GM18511 (cell line): Measurements from ENCODE around the gene SELE.
"Not testable (repeated sequence)": the region's sequence is repeated elsewhere in the genome, so short reads cannot be mapped to it uniquely, and the experiment has no call there.

Source experiments
- ATAC-seq: cut with Tn5 transposase; IDR thresholded peaks from one replicate; pipeline ENCODE4 v1.9.1; 2021; ENCODE audit warnings: mild to moderate bottlenecking, moderate library complexity; ENCODE audit not compliant: unreplicated experiment

Gene SELE

DNA sequence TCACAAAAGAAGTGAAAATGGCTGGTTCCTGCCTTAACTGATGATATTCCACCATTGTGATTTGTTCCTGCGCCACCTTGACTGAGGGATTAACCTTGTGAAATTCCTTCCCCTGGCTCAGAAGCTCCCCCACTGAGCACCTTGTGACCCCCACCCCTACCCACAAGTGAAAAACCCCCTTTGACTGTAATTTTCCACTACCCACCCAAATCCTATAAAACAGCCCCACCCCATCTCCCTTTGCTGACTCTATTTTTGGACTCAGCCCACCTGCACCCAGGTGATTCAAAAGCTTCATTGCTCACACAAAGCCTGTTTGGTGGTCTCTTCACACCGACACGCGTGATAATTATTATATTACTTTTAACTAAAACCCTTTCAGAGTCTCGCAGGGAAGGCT is 45.5 kb downstream of the SELE start:
- ATAC-seq = not testable (repeated sequence)

DNA sequence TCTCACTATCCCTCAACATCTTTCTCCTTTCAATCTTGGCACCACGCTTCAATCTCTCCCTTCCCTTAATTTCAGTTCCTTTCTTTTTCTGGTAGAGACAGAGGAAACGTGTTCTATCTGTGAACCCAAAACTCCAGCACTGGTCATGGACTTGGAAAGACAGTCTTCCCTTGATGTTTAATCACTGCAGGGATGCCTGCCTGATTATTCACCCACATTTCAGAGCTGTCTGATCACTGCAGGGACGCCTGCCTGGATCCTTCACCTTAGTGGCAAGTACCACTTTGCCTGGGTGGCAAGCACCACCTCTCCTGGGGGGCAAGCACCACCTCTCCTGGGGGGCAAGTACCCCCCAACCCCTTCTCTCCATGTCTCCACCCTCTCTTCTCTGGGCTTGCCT is 50.2 kb downstream of the SELE start:
- no peak for ATAC-seq

DNA sequence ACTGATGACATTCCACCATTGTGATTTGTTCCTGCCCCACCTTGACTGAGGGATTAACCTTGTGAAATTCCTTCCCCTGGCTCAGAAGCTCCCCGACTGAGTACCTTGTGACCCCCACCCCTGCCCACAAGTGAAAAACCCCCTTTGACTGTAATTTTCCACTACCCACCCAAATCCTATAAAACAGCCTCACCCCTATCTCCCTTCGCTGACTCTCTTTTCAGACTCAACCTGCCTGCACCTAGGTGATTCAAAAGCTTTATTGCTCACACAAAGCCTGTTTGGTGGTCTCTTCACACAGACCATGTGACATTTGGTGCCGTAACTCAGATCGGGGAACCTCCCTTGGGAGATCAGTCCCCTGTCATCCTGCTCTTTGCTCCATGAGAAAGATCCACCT is 50.7 kb downstream of the SELE start:
- not testable (repeated sequence) for ATAC-seq

DNA sequence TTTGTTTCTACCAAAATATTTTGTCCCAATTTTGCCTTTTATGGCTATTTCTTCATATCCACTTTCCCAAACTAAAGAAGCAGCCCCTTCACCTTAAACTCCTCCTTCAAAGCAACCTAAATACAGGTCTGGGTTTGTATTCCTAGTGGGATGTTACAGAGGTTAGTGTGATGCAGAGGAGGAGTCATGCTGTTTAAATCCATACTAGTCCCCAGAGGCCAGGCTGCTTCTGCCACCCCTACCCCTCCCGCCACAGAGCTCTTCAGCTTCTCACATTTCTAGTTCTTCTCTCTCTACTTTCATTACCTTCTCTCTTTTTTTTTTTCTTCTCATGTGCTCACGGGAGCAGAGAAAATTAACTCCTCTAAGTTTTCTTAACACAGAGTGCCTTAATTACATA is 51.8 kb downstream of the SELE start:
- no peak for ATAC-seq

DNA sequence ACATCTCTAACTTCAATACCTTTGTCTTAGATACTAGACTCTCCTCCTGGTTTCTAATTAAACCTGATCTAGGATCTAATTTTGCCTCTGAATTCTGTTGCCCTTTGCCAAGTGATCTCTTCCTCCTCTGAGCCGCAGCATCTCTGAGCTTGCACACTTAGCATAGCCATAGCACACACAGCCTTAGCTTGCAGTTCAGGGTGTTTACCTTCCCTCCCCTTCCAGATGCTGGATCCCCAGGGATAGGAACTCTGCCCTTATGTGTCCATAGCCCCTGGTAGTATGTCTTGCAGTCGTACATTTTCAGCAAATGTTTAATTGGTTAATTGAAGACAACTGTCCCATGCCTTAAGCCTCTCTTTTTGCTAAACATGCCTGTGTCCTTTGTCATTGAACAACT is 52.7 kb downstream of the SELE start:
- peak; percentile 36 for ATAC-seq

DNA sequence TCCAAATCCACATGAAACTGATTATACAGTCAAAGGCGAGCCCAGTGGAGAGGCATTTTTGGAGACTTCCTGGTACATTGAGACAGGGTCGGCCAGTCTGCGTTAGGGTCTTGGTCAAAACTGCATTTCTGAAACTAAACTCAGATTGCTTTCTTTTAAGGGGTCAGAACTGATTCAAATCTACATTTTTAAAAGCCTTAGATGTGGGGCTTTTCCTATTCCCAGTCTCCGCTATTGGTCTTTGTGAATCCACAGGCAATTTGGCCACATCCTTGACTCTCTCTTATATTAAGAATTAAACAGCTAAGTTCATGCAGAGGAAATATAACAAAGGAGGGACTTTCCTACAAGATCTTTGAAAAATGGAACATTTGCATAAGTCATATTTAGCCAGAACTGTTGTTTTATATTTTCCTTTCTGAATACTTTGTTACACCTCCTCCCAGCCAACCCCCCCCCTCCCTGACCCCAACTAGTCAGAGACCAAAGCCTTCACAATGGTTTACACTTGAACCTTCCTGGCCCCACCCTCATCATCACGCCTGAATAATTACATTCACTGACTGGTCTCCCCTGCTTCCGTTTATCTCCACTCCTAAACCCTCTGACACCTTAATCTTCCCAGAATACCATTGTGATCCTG is 53.4 kb downstream of the SELE start:
- ATAC-seq = peak; percentile 76

DNA sequence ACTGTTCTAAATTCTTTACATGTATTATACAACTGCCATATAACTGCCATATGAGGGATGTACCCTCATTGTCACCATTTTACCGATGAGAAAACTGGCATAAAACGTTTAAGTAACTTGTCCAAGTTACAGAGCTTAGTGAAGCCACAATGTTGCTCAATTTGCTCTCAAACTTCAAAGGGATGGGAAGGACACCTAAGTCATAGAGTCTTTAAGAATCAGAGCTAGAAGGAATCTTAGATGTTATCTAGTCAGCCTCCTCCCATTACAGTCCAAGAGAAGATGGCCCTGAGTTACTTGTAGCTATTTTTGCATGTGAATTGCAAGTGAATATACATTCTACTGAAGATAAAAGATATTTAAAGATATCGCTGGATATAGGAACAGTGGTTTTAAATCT is 54.2 kb downstream of the SELE start:
- ATAC-seq = no peak

DNA sequence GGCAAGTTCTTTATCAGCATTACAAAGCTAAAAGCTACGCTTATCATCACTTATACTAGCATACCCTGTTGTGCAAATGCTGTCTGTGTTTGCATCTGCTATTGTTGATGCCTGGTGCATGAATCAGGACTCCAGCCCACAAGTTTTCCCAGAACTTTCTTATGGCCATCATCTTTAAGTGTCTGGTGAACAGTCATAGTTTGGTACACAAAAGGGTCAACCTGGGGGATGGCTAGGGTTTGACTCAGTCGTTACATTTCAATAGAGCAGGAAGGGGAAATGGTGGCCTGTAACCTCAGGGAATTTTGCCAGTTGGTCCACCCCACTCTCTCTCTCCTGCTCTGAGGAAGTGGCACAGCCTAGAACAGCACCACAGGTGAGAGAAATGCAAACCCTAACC is 57.9 kb downstream of the SELE start:
- ATAC-seq = no peak
